ENCODE results near the gene PPP1R2.
"Not testable (repeated sequence)": the region's sequence is repeated elsewhere in the genome, so short reads cannot be mapped to it uniquely, and the experiment has no call there.

The PPP1R2 gene

DNA sequence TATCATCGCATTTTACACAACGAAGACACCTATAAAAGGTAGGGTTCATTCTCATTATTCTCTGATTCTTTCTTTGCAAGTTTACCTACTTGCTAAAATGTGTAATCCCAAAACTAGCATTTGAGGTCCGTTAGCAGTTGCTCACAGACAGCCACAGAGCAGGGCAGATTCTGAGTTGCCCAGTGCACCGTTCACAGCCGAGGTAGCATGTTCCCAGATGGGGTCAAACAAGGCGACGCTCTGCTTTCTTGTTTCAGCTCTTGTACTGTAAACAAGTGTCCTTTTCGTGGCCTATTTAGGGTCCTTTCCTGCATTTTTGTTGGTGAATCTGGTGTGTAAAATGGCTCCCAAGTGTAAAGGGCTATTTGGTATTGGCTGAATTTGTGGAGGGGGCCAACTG, 3.1 kb downstream of the PPP1R2 start:
- no peak for DNase-seq (ENCODE audit: low read depth in 2 of 3, low spot score in 2 of 3)

- no peak for DNase-seq (ENCODE audit: low read depth in 2 of 3, low spot score in 2 of 3)
These were observed 3.6 kb downstream of the PPP1R2 start for GRCh38 chr3:195539479-195539878.

GRCh38 chr3:195537995-195538394, 5.1 kb downstream of the PPP1R2 start:
- DNase-seq (ENCODE audit: low read depth in 2 of 3, low spot score in 2 of 3), result no peak

GRCh38 chr3:195535293-195535692, 7.8 kb downstream of the PPP1R2 start:
- no peak for DNase-seq (ENCODE audit: low read depth in 2 of 3, low spot score in 2 of 3)

GRCh38 chr3:195532834-195533233, 10.3 kb downstream of the PPP1R2 start:
- DNase-seq (ENCODE audit: low read depth in 2 of 3, low spot score in 2 of 3), result no peak

- no peak for DNase-seq (ENCODE audit: low read depth in 2 of 3, low spot score in 2 of 3)
These were observed 10.8 kb downstream of the PPP1R2 start for GRCh38 chr3:195532345-195532744.

- DNase-seq (ENCODE audit: low read depth in 2 of 3, low spot score in 2 of 3), result no peak
These were observed 11.4 kb downstream of the PPP1R2 start for GRCh38 chr3:195531683-195532082.

GRCh38 chr3:195526492-195526891, 16.6 kb downstream of the PPP1R2 start:
- DNase-seq (ENCODE audit: low read depth in 2 of 3, low spot score in 2 of 3), result no peak

DNA sequence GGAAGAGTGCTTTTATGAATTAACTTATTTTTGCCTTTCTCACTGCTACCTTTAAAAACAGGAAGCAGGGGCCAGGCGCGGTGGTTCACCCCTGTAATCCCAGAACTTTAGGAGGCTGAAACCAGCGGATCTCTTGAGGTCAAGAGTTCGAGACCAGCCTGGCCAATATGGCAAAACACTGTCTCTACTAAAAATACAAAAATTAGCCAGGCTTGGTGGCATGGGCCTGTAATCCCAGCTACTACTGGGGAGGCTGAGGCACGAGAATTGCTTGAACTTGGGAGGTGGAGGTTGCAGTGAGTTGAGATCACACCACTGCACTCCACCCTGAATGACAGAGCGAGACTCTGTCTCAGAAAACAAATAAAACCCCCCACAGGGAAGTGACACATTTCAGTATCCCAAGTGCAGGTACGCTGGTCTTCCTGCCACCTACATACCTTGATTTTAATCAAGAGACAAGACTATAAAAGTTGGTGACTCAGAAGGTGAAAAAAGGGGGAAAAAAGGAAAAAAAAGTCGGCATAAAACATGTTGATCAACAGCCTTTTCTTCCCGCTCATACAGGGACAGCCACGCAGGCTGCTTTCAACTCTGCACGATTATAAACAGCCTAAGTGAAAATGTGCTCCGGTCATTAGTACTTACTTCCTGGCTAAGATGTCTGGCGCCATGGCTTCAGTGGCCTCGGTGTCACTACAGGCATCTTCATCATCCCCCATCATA, 18.8 kb downstream of the PPP1R2 start:
- no peak for DNase-seq (ENCODE audit: low read depth in 2 of 3, low spot score in 2 of 3)

DNA sequence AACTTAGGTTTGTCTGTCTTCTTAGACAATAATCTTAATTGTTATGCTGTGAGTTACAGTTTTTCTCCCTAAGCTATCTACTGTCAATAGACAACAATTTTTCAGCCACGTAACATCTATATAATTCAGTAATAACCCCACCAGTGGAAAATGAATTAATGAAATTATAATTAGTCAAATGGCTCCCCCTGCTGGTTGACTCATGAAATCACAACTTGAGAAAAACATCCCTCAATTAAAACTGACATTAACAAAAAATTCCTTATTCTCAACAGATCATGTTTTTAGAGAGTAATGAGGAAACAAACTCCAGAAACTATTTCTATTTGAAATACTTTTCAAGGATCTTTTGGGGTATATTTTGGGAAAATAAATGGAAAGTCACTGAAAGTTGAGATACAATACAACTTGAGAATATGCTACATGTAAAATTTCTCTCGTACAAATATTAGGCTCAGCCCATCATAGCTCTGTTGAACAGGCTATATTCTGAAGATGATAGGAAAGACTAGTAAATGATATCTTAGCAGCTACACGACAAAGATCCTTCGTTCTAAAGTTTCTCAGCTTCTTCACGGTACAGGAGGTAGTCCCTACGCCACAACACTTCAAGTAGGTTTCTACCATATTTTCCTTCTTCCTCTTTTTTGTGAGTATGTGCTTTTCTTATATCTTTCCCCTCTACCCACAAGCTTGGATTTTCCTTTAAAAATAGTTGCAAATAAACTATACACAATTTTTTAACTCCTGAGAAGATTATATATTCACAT, 20.7 kb downstream of the PPP1R2 start:
- no peak for DNase-seq (ENCODE audit: low read depth in 2 of 3, low spot score in 2 of 3)

- no peak for DNase-seq (ENCODE audit: low read depth in 2 of 3, low spot score in 2 of 3)
These were observed 26.1 kb downstream of the PPP1R2 start for GRCh38 chr3:195517030-195517429.

- DNase-seq (ENCODE audit: low read depth in 2 of 3, low spot score in 2 of 3), result not testable (repeated sequence)
These were observed 28.4 kb downstream of the PPP1R2 start for GRCh38 chr3:195514610-195515235.

DNA sequence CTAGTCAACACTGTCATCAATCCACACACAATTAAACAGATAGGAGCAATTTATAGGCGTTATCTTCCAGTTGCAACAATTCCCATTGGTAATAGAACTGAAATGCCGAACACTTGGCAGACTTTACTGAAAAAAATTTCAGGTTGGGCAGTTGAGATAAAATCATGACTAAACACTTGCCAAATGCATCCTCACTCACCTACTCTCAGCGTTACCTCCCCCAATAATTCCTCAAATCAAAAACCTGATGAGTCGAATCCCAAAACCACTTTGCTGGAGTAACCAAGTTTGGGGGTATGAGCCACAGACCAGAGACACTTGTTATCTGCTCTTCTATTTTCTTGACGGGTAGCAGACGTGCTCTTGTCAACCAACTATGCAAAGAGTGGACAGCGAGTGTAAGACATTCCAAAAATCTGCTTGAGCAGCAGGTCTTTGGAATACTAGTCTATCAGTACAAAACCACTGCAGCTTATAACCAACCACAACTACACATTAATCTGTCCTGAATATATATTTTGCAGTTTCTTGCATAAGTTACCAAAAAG, 30.3 kb downstream of the PPP1R2 start:
- DNase-seq (ENCODE audit: low read depth in 2 of 3, low spot score in 2 of 3), result no peak

DNA sequence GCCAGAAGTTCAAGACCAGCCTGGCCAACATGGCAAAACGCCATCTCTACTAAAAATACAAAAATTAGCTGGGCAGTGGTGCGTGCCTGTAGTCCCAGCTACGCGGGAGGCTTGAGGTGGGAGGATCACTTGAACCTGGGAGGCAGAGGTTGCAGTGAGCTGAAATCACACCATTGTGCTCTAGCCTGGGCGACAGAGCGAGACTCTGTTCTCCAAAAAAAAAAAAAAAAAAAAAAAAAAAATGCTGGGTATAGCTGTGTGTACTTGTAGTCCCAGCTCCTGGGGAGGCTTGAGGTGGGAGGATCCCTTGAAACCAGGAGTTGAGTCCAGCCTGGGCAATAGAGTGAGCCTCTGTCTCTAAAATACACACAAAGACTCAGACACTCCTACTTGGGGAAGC, 32.0 kb downstream of the PPP1R2 start:
- DNase-seq (ENCODE audit: low read depth in 2 of 3, low spot score in 2 of 3), result no peak

DNA sequence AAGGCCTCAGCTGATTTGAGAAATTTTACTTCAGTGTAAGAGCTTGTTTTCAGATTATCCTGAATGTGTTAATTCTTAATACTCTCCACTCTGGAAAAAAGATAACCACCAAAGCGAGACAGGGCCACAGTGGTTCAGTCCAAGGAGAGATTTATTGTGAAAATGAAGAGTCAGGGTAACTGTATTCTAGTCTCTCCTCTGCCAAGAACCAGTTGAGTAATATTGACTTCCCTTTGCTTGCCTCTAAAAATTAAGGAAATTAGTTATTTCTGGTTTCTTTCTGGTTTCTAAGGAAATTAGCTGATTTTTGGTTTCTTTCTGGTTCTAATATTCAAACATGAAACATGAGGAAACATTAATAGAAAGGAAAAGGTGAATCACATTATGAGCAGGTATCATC, 34.9 kb downstream of the PPP1R2 start:
- DNase-seq (ENCODE audit: low read depth in 2 of 3, low spot score in 2 of 3), result no peak

DNA sequence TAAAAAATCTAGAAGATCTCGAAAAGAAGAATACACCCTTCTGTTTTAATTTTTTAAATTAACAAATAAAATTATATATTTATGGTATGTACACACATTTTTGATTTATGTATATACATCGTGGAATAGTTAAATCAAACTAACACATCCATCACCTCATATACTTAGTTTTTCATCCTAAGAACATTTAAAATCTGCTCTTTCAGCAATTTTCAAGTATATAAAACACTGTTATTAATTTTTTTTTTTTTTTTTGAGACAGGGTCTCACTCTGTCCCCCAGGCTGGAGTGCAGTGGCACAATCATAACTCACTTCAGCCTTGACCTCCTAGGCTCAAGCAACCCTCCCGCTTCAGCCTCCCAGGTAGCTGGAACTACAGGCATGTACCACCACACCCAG, 67.5 kb downstream of the PPP1R2 start:
- DNase-seq (ENCODE audit: low read depth in 2 of 3, low spot score in 2 of 3), result no peak

DNA sequence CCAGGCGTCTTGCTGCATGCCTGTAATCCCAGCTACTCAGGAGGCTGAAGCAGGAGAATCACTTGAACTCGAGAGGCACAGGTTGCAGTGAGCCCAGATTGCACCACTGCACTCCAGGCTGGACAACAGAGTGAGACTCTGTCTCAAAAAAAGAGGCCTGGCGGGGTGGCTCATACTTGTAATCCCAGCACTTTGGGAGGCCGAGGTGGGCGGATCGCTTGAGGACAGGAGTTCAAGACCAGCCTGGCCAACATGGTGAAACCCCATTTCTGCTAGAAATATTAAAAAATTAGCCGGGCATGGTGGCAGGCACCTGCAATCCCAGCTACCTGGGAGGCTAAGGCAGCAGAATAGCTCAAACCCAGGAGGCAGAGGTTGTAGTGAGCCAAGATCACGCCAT, 68.0 kb downstream of the PPP1R2 start:
- DNase-seq (ENCODE audit: low read depth in 2 of 3, low spot score in 2 of 3), result not testable (repeated sequence)

DNA sequence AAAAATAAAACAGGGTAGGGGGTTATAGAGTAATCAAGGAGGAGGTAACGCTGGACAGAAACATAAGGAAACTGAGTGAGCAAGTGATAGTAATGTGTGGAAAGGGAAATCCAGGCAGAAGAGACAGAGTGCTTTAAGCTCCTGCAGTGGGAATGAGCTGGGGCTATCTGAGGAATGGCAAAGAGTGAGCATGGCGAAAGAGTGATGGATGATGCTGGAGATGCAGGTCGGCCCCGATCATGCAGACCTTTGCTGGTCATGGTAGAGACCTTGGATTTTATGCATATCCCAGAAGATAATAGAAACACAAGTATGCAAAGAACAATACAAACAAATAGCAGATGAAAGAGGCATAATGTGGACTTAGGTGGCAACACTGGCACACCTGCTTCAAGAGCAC, 74.3 kb downstream of the PPP1R2 start:
- DNase-seq (ENCODE audit: low read depth in 2 of 3, low spot score in 2 of 3), result no peak

GRCh38 chr3:195468391-195468776, 74.7 kb downstream of the PPP1R2 start:
- no peak for DNase-seq (ENCODE audit: low read depth in 2 of 3, low spot score in 2 of 3)

DNA sequence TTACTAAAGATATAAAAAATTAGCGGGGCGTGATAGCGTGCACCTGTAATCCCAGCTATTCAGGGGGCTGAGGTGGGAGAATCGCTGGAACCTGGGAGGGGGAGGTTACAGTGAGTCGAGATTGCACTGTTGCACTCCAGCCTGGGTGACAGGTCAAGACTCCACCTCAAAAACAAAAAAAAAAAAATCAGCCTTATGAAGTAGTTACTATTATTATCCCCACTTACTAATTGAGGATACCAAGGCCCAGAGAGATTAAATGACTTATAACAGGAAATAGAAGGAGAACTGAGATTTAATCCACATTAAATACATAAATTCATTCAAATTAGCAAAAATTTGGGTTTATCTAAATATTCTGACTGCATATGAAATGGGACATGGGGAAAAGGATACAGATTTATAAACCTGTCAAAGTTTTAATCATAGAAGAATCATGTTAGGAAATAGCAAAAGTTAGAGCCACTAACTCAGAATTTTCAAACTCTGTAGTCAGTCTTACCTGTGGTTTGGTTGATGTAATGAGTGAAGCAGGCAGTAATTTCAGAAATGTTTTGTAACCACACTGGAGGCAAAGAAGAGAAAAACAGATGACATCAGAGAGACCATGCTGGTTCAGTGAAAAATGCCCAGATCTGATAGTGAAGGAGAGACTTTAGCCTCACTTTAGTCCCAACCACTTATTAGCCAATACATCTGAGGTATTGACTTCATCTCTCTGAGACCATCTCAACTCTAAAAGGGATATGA, 75.3 kb downstream of the PPP1R2 start:
- DNase-seq (ENCODE audit: low read depth in 2 of 3, low spot score in 2 of 3), result no peak

GRCh38 chr3:195466251-195466650, 76.9 kb downstream of the PPP1R2 start:
- DNase-seq (ENCODE audit: low read depth in 2 of 3, low spot score in 2 of 3), result no peak

All from activated CD8-positive, alpha-beta memory T cell treated with anti-CD3 and anti-CD28 coated beads for 48 hours (primary cell).